Colonic mucosa (tissue), 4 donors: ENCODE measurements around the gene FKBP1B. TPM values are rescaled to one million over a fixed set of nuclear protein-coding genes. Genes with fewer than 3 reads are reported as not detected.

Experiments
- DNase-seq: peaks from one replicate; pipeline ENCODE4 v3.0.0-alpha.2; 2020
- H3K27ac ChIP-seq: fragments of 200-600 bp; one replicate; pipeline ENCODE4 v1.8.0; 2021
- H3K27me3 ChIP-seq: fragments of 200-600 bp; one replicate; pipeline ENCODE4 v1.8.0; 2021
- H3K36me3 ChIP-seq: fragments of 200-600 bp; one replicate; pipeline ENCODE4 v1.8.0; 2021
- H3K4me1 ChIP-seq: fragments of 200-600 bp; one replicate; pipeline ENCODE4 v1.8.0; 2021; ENCODE audit warnings: mild to moderate bottlenecking
- H3K4me3 ChIP-seq: fragments of 200-600 bp; one replicate; pipeline ENCODE4 v1.8.0; 2021
- H3K9ac ChIP-seq, 2 donors: one replicate each; pipeline ENCODE4 v1.7.0; 2013; ENCODE audit warnings: control low read depth in 2 of 2, low read depth in 2 of 2, low read length in 2 of 2
- H3K9me3 ChIP-seq: fragments of 200-600 bp; one replicate; pipeline ENCODE4 v1.8.0; 2021
- intact Hi-C: fragments of 100-400 bp; cut with DNase I; formaldehyde crosslinking; loops from one replicate; pipeline ENCODE4 v1.14.1; 2022
- total RNA-seq, 2 donors: library from RNA; stranded (reverse); fragmentation: NEBNext Ultra II Directional in 1 of 2; extraction: Animal tissue kit (Norgen Biotek cat#: 25700) in 1 of 2; gene quantifications; one replicate each; pipeline ENCODE4 v1.2.1, GENCODE V29; 2021
- TF ChIP-seq, protein P1 (sequence below): fragments of 200-600 bp; IDR thresholded peaks from one replicate; pipeline ENCODE4 v1.8.0; 2022; ENCODE audit warnings: antibody characterized with exemption, mild to moderate bottlenecking
- donor health status: healthy.
- donor health status: DM: no; HTN: no; CAD: no.
- donor health status: DM: no; HTN: no; CAD: no.

Gene FKBP1B
- total RNA-seq, 2 donors from 2014 or later, result 8.0 to 11.8 TPM

- Histone ChIP-seq H3K9ac (no peak overlapping the region), H3K36me3 (no peaks in the 10 kb centered on the region), H3K27me3 (peaks cover 3% of the 10 kb centered on the region), H3K9me3 (no peaks in the 10 kb centered on the region), H3K27ac (no peak overlapping the region), H3K4me3 (no peak overlapping the region), H3K4me1 (no peaks in the 10 kb centered on the region)
- DNase-seq, result no peak
- TF ChIP-seq, protein P1, sequence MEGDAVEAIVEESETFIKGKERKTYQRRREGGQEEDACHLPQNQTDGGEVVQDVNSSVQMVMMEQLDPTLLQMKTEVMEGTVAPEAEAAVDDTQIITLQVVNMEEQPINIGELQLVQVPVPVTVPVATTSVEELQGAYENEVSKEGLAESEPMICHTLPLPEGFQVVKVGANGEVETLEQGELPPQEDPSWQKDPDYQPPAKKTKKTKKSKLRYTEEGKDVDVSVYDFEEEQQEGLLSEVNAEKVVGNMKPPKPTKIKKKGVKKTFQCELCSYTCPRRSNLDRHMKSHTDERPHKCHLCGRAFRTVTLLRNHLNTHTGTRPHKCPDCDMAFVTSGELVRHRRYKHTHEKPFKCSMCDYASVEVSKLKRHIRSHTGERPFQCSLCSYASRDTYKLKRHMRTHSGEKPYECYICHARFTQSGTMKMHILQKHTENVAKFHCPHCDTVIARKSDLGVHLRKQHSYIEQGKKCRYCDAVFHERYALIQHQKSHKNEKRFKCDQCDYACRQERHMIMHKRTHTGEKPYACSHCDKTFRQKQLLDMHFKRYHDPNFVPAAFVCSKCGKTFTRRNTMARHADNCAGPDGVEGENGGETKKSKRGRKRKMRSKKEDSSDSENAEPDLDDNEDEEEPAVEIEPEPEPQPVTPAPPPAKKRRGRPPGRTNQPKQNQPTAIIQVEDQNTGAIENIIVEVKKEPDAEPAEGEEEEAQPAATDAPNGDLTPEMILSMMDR, result no peak
- intact Hi-C loops, result no loop called here
Measured at GRCh38 chr2:24016376-24016761, 33.2 kb upstream of the FKBP1B start.

GRCh38 chr2:24016853-24017703, 32.5 kb upstream of the FKBP1B start:
- Histone ChIP-seq H3K27ac (no peak overlapping the region), H3K9me3 (no peaks in the 10 kb centered on the region), H3K9ac (no peak overlapping the region), H3K27me3 (no peaks in the 10 kb centered on the region), H3K4me1 (no peaks in the 10 kb centered on the region), H3K36me3 (no peaks in the 10 kb centered on the region), H3K4me3 (no peak overlapping the region)
- intact Hi-C loops, result no loop called here
- TF ChIP-seq, protein P1, result no peak
- no peak for DNase-seq

DNA sequence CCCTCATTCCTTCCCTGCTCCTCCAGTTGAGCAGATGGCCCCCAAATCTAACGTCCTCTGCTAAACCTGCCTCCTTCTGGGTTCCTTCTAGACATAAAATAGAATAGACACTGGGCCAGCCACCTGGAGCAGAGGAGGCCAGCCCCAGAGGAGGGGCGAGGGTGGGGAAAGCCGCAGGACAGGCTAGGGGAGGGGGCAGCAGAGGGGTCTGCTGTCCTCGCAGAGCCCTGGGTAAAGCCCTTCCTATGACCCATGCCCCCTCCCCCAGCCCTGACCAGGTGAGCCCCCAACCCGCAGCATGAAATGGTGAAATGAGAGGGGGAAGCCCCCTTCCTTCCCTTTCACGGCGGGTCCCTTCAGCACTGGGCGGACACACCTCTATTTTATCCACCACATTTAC, 31.8 kb upstream of the FKBP1B start:
- intact Hi-C loops, result no loop called here
- Histone ChIP-seq H3K4me3 (no peak overlapping the region), H3K27ac (no peak overlapping the region), H3K36me3 (no peaks in the 10 kb centered on the region), H3K4me1 (no peaks in the 10 kb centered on the region), H3K27me3 (no peaks in the 10 kb centered on the region), H3K9ac (no peak overlapping the region), H3K9me3 (no peaks in the 10 kb centered on the region)
- DNase-seq, result no peak
- TF ChIP-seq, protein P1, result no peak

- Histone ChIP-seq H3K36me3 (no peaks in the 10 kb centered on the region), H3K9ac (no peak overlapping the region), H3K27ac (no peak overlapping the region), H3K27me3 (no peaks in the 10 kb centered on the region), H3K4me3 (no peak overlapping the region), H3K4me1 (no peaks in the 10 kb centered on the region), H3K9me3 (no peaks in the 10 kb centered on the region)
- intact Hi-C loops, result no loop called here
- DNase-seq, result no peak
- TF ChIP-seq, protein P1, result no peak
Measured at GRCh38 chr2:24018241-24018640, 31.3 kb upstream of the FKBP1B start.

DNA sequence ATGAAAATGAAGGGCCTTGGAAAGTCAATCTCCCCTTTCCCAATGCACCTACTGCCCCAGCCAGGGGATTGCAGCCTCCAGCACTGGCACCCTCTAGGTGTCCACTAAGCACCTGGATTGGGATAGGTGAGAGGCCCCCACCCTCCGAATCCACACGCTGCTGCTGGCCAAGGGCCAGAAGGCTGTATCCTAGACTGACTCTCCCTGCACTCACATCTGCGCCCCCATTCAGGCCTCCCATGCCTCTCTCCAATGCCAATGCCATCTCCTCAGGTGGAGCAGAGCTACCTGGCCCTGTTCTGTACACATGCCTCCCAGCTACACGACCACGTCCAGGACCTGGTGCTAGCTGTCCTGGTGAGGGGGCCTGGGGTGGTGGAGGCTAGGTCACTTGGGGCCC, 29.8 kb upstream of the FKBP1B start:
- H3K27me3 ChIP-seq, result no peaks in the 10 kb centered on the region
- no peak overlapping the region for H3K4me3 ChIP-seq
- no peaks in the 10 kb centered on the region for H3K9me3 ChIP-seq
- H3K9ac ChIP-seq, result no peak overlapping the region
- H3K36me3 ChIP-seq, result no peaks in the 10 kb centered on the region
- DNase-seq, result no peak
- intact Hi-C loops, result loop anchor here (5.0 kb wide), 1 partner anchor 143 kb away; no protein-coding TSS in a partner anchor
- TF ChIP-seq, protein P1, result no peak
- no peaks in the 10 kb centered on the region for H3K4me1 ChIP-seq
- H3K27ac ChIP-seq, result no peak overlapping the region
